Stomach (tissue), 4 donors: ENCODE results near the gene CXCL12.

Experiments
- CTCF ChIP-seq, 7 experiments: fragments of 450-650 bp in 4 of 7; fragments of 200-600 bp in 3 of 7; sonication (generic) in 3 of 7; IDR thresholded peaks; one replicate each; pipeline ENCODE4 v1.5.1; 2016 to 2019; ENCODE audit warnings: antibody characterized with exemption in 7 of 7, control low read depth in 2 of 7, mild to moderate bottlenecking in 1 of 7
- EP300 ChIP-seq: sonication (generic); formaldehyde crosslinking; IDR thresholded peaks from one replicate; pipeline ENCODE4 v1.6.1; 2017; ENCODE audit warnings: antibody characterized with exemption

GRCh38 chr10:44358080-44358771 lies 26.7 kb downstream of the CXCL12 start:
- no peak for TF ChIP-seq EP300
- TF ChIP-seq CTCF (IDR thresholded peaks at IDR 0.05), result no peak
